ENCODE measurements around the gene RGL1.

RGL1 gene

GRCh38 chr1:183817576-183818288, 12.8 kb downstream of the RGL1 start:
- Histone ChIP-seq H3K27ac (ENCODE audit: low read depth, low read length) (peak overlapping the region; percentile 55), H3K9me3 (ENCODE audit: control insufficient read depth in 5 of 5, low read length in 5 of 5) (no peaks in the 10 kb centered on the region), H3K9ac (ENCODE audit: low read length in 5 of 5) (peak overlapping the region in 1 of 5 donors; percentile 19), H3K27me3 (ENCODE audit: control insufficient read depth in 5 of 5, insufficient read depth in 4 of 5, low read length in 5 of 5) (no peaks in the 10 kb centered on the region), H3K4me3 (ENCODE audit: low read depth in 1 of 5, low read length in 5 of 5) (peak overlapping the region in 3 of 5 donors; percentile 0 to 30 (median 7)), H3K4me1 (ENCODE audit: control insufficient read depth in 5 of 5, insufficient read depth in 5 of 5, low read length in 5 of 5) (peaks cover 14 to 66% (median 62%) of the 10 kb centered on the region in 5 donors), H3K36me3 (ENCODE audit: control insufficient read depth in 5 of 5, insufficient read depth in 5 of 5, low read length in 5 of 5) (no peaks in the 10 kb centered on the region)

DNA sequence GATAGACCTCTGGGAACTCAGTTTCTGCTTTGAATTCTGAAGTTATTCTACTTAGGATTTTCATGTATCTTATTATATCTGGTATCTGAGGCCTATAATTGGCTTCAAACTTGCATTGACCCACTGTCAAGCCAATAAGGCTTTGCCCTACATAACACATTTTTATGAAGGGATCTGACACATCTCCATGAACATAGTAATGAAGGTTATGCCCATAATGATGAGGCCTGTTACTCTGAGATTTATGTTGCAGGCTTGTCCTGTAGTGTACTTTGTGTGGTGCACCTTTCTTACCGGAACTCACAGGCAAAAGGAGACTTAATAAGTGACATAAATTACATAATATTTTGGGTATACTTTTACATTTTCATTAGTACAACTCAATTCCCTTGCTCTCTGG, 14.1 kb downstream of the RGL1 start:
- H3K27me3 ChIP-seq (ENCODE audit: control insufficient read depth in 5 of 5, insufficient read depth in 4 of 5, low read length in 5 of 5), result no peaks in the 10 kb centered on the region
- peak overlapping the region; percentile 55 for H3K27ac ChIP-seq (ENCODE audit: low read depth, low read length)
- H3K9ac ChIP-seq (ENCODE audit: low read length in 5 of 5), result no peak overlapping the region
- peaks cover 11 to 56% (median 55%) of the 10 kb centered on the region in 5 donors for H3K4me1 ChIP-seq (ENCODE audit: control insufficient read depth in 5 of 5, insufficient read depth in 5 of 5, low read length in 5 of 5)
- H3K4me3 ChIP-seq (ENCODE audit: low read depth in 1 of 5, low read length in 5 of 5), result no peak overlapping the region
- peaks cover 0 to 1% (median 0%) of the 10 kb centered on the region in 5 donors for H3K36me3 ChIP-seq (ENCODE audit: control insufficient read depth in 5 of 5, insufficient read depth in 5 of 5, low read length in 5 of 5)
- no peaks in the 10 kb centered on the region for H3K9me3 ChIP-seq (ENCODE audit: control insufficient read depth in 5 of 5, low read length in 5 of 5)

- Histone ChIP-seq H3K27ac (ENCODE audit: low read depth, low read length) (peak overlapping the region; percentile 89), H3K36me3 (ENCODE audit: control insufficient read depth in 5 of 5, insufficient read depth in 5 of 5, low read length in 5 of 5) (peaks cover 0 to 8% (median 0%) of the 10 kb centered on the region in 5 donors), H3K27me3 (ENCODE audit: control insufficient read depth in 5 of 5, insufficient read depth in 4 of 5, low read length in 5 of 5) (no peaks in the 10 kb centered on the region), H3K9ac (ENCODE audit: low read length in 5 of 5) (peak overlapping the region in 4 of 5 donors; percentile 21 to 69 (median 40)), H3K9me3 (ENCODE audit: control insufficient read depth in 5 of 5, low read length in 5 of 5) (no peaks in the 10 kb centered on the region), H3K4me1 (ENCODE audit: control insufficient read depth in 5 of 5, insufficient read depth in 5 of 5, low read length in 5 of 5) (peaks cover 11 to 42% (median 41%) of the 10 kb centered on the region in 5 donors), H3K4me3 (ENCODE audit: low read depth in 1 of 5, low read length in 5 of 5) (no peak overlapping the region)
Observed at GRCh38 chr1:183821309-183821888, 16.5 kb downstream of the RGL1 start.

DNA sequence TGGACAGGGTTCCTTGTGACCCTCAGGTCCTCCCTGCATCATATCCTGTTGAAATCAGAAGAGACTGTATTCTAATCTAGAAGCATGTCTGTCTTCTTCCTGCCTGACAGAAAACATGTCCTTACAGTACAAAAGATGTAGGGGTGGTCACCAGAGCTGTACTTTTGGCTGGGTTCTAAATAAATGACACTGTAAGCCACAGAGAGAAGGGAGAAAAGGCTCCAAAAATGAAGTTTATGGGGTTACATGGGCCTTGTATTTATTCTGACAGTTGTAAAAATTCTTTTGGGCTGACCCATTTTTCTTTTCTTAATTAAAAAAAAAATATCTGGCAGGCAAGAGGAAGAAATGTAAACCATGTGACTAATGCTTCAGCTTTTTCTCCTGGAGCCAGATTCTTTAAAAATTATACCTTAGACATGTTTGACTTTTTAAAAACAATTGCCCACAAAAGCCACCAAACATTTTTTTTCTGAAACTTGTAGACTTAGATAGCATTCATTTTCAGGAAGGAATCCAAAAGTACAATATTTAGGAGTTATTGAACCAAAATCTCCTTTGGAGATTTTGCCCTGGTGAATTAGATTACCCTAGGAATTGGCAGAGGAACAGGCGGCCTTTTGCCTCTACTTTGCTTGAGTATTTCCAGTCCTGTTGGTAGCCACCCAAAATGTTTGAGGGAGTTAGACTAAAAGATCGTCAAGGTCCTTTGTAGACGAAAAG, 17.1 kb downstream of the RGL1 start:
- Histone ChIP-seq H3K4me1 (ENCODE audit: control insufficient read depth in 5 of 5, insufficient read depth in 5 of 5, low read length in 5 of 5) (peaks cover 11 to 37% (median 36%) of the 10 kb centered on the region in 5 donors), H3K27ac (ENCODE audit: low read depth, low read length) (peak overlapping the region; percentile 89), H3K4me3 (ENCODE audit: low read depth in 1 of 5, low read length in 5 of 5) (peak overlapping the region in 1 of 5 donors; percentile 35), H3K9me3 (ENCODE audit: control insufficient read depth in 5 of 5, low read length in 5 of 5) (no peaks in the 10 kb centered on the region), H3K36me3 (ENCODE audit: control insufficient read depth in 5 of 5, insufficient read depth in 5 of 5, low read length in 5 of 5) (peaks cover 0 to 9% (median 0%) of the 10 kb centered on the region in 5 donors), H3K9ac (ENCODE audit: low read length in 5 of 5) (peak overlapping the region in 4 of 5 donors; percentile 22 to 69 (median 52)), H3K27me3 (ENCODE audit: control insufficient read depth in 5 of 5, insufficient read depth in 4 of 5, low read length in 5 of 5) (no peaks in the 10 kb centered on the region)

DNA sequence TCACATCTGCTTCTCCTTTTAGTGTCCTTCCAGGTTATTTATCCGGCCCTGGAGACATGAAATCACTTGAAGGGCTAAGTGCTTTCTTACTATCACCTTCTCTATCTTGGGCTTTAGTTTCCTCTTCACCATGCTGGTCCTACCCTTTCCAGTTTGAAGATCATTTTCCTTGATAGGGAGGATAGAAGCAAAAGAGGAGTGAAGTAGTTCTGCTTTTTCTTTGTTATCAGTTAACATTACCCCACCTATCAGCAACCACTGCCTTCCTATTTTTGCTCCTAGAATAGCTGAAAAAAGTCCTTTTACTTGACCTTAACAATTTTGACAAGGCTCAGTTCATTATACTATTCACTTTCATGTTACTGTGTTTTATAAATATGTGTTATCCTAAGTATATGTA, 19.4 kb downstream of the RGL1 start:
- Histone ChIP-seq H3K36me3 (ENCODE audit: control insufficient read depth in 5 of 5, insufficient read depth in 5 of 5, low read length in 5 of 5) (peaks cover 0 to 9% (median 2%) of the 10 kb centered on the region in 5 donors), H3K9ac (ENCODE audit: low read length in 5 of 5) (no peak overlapping the region), H3K27ac (ENCODE audit: low read depth, low read length) (peak overlapping the region; percentile 40), H3K4me3 (ENCODE audit: low read depth in 1 of 5, low read length in 5 of 5) (no peak overlapping the region), H3K27me3 (ENCODE audit: control insufficient read depth in 5 of 5, insufficient read depth in 4 of 5, low read length in 5 of 5) (no peaks in the 10 kb centered on the region), H3K4me1 (ENCODE audit: control insufficient read depth in 5 of 5, insufficient read depth in 5 of 5, low read length in 5 of 5) (peaks cover 8 to 39% (median 37%) of the 10 kb centered on the region in 5 donors), H3K9me3 (ENCODE audit: control insufficient read depth in 5 of 5, low read length in 5 of 5) (no peaks in the 10 kb centered on the region)

GRCh38 chr1:183827801-183828200, 22.9 kb downstream of the RGL1 start:
- Histone ChIP-seq H3K36me3 (ENCODE audit: control insufficient read depth in 5 of 5, insufficient read depth in 5 of 5, low read length in 5 of 5) (peaks cover 0 to 9% (median 2%) of the 10 kb centered on the region in 5 donors), H3K27me3 (ENCODE audit: control insufficient read depth in 5 of 5, insufficient read depth in 4 of 5, low read length in 5 of 5) (no peaks in the 10 kb centered on the region), H3K9me3 (ENCODE audit: control insufficient read depth in 5 of 5, low read length in 5 of 5) (no peaks in the 10 kb centered on the region), H3K9ac (ENCODE audit: low read length in 5 of 5) (no peak overlapping the region), H3K4me1 (ENCODE audit: control insufficient read depth in 5 of 5, insufficient read depth in 5 of 5, low read length in 5 of 5) (peaks cover 0 to 24% (median 20%) of the 10 kb centered on the region in 5 donors), H3K27ac (ENCODE audit: low read depth, low read length) (peak overlapping the region; percentile 37), H3K4me3 (ENCODE audit: low read depth in 1 of 5, low read length in 5 of 5) (no peak overlapping the region)

DNA sequence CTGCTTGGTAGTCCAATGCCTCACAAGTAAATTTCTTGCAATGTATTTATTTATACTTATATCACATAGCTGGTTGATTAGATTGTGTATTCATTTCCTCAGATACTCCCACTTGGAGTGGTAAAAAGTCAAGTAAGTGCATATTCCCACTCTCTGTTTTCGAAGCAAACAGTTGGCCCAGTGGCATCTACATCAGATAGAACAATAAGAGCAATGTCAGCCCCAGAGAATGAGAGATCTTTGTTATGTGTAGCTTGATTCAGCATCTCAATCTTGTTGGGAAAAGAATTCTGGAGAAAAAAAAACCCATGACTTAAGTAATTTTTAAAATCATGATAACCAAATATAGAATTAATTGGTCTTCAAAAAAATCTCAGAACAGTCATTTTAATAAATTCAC, 25.5 kb downstream of the RGL1 start:
- H3K27ac ChIP-seq (ENCODE audit: low read depth, low read length), result no peak overlapping the region
- no peaks in the 10 kb centered on the region for H3K27me3 ChIP-seq (ENCODE audit: control insufficient read depth in 5 of 5, insufficient read depth in 4 of 5, low read length in 5 of 5)
- peaks cover 0 to 4% (median 2%) of the 10 kb centered on the region in 5 donors for H3K36me3 ChIP-seq (ENCODE audit: control insufficient read depth in 5 of 5, insufficient read depth in 5 of 5, low read length in 5 of 5)
- H3K9me3 ChIP-seq (ENCODE audit: control insufficient read depth in 5 of 5, low read length in 5 of 5), result no peaks in the 10 kb centered on the region
- H3K9ac ChIP-seq (ENCODE audit: low read length in 5 of 5), result no peak overlapping the region
- H3K4me3 ChIP-seq (ENCODE audit: low read depth in 1 of 5, low read length in 5 of 5), result no peak overlapping the region
- H3K4me1 ChIP-seq (ENCODE audit: control insufficient read depth in 5 of 5, insufficient read depth in 5 of 5, low read length in 5 of 5), result peaks cover 0 to 29% (median 22%) of the 10 kb centered on the region in 5 donors

DNA sequence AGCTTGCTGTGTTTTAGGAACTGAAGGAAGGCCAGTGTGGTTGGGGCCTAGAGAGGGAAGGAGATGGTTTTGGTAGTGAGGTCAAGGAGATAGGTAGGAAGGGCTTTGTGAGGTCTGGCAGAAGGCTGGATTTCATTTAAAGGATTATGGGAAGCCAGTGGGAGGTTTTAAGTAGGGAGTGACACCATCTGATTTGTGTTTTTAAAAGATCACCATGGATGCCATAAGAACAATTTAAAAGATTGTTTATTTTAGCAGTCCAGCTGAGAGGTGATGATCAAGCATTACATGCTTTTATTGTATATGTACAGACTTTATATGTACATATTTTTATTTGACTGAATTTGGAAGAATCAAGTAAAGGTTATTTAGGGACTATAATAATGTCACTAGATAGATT, 26.4 kb downstream of the RGL1 start:
- Histone ChIP-seq H3K9ac (ENCODE audit: low read length in 5 of 5) (no peak overlapping the region), H3K27me3 (ENCODE audit: control insufficient read depth in 5 of 5, insufficient read depth in 4 of 5, low read length in 5 of 5) (no peaks in the 10 kb centered on the region), H3K4me1 (ENCODE audit: control insufficient read depth in 5 of 5, insufficient read depth in 5 of 5, low read length in 5 of 5) (peaks cover 0 to 29% (median 22%) of the 10 kb centered on the region in 5 donors), H3K9me3 (ENCODE audit: control insufficient read depth in 5 of 5, low read length in 5 of 5) (no peaks in the 10 kb centered on the region), H3K4me3 (ENCODE audit: low read depth in 1 of 5, low read length in 5 of 5) (no peak overlapping the region), H3K36me3 (ENCODE audit: control insufficient read depth in 5 of 5, insufficient read depth in 5 of 5, low read length in 5 of 5) (peaks cover 0 to 4% (median 2%) of the 10 kb centered on the region in 5 donors), H3K27ac (ENCODE audit: low read depth, low read length) (no peak overlapping the region)

GRCh38 chr1:183832459-183832858, 27.5 kb downstream of the RGL1 start:
- Histone ChIP-seq H3K4me1 (ENCODE audit: control insufficient read depth in 5 of 5, insufficient read depth in 5 of 5, low read length in 5 of 5) (peaks cover 0 to 29% (median 23%) of the 10 kb centered on the region in 5 donors), H3K27ac (ENCODE audit: low read depth, low read length) (no peak overlapping the region), H3K27me3 (ENCODE audit: control insufficient read depth in 5 of 5, insufficient read depth in 4 of 5, low read length in 5 of 5) (no peaks in the 10 kb centered on the region), H3K36me3 (ENCODE audit: control insufficient read depth in 5 of 5, insufficient read depth in 5 of 5, low read length in 5 of 5) (peaks cover 0 to 4% (median 0%) of the 10 kb centered on the region in 5 donors), H3K9ac (ENCODE audit: low read length in 5 of 5) (no peak overlapping the region), H3K4me3 (ENCODE audit: low read depth in 1 of 5, low read length in 5 of 5) (no peak overlapping the region), H3K9me3 (ENCODE audit: control insufficient read depth in 5 of 5, low read length in 5 of 5) (no peaks in the 10 kb centered on the region)

DNA sequence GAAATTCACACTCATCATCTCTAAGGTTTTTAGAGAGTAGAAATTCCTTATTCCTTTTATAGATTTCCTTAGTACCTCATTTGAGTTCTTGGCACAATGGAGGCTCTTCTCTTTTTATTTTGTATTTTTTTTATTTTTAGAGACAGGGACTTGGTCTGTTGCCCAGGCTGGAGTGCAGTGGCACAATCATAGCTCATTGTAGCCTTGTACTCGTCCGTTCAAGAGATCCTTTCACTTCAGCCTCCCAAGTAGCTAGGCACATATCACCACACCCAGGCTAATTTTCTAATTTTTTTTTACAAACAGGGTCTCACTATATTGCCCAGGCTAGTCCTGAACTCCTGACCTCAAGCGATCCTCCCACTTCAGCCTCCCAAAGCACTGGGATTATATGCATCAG, 29.6 kb downstream of the RGL1 start:
- peaks cover 3 to 10% (median 7%) of the 10 kb centered on the region in 5 donors for H3K36me3 ChIP-seq (ENCODE audit: control insufficient read depth in 5 of 5, insufficient read depth in 5 of 5, low read length in 5 of 5)
- no peak overlapping the region for H3K9ac ChIP-seq (ENCODE audit: low read length in 5 of 5)
- H3K9me3 ChIP-seq (ENCODE audit: control insufficient read depth in 5 of 5, low read length in 5 of 5), result no peaks in the 10 kb centered on the region
- H3K4me1 ChIP-seq (ENCODE audit: control insufficient read depth in 5 of 5, insufficient read depth in 5 of 5, low read length in 5 of 5), result peaks cover 0 to 25% (median 19%) of the 10 kb centered on the region in 5 donors
- H3K27me3 ChIP-seq (ENCODE audit: control insufficient read depth in 5 of 5, insufficient read depth in 4 of 5, low read length in 5 of 5), result no peaks in the 10 kb centered on the region
- H3K27ac ChIP-seq (ENCODE audit: low read depth, low read length), result peak overlapping the region; percentile 3
- no peak overlapping the region for H3K4me3 ChIP-seq (ENCODE audit: low read depth in 1 of 5, low read length in 5 of 5)
